Endodermal cell (in vitro differentiated cells): ENCODE data around the gene SMIM35. TPM values are rescaled to one million over a fixed set of nuclear protein-coding genes. Genes with fewer than 3 reads are reported as not detected.

Experiments used
- DNase-seq: peaks from one replicate; pipeline ENCODE4 v3.0.0-alpha.2; 2017
- H3K27ac ChIP-seq: 2 replicates; pipeline ENCODE4 v1.5.1; 2013; ENCODE audit warnings: mild to moderate bottlenecking, low read depth, low read length, moderate library complexity
- H3K27me3 ChIP-seq: 2 replicates; pipeline ENCODE4 v1.6.1; 2013; ENCODE audit warnings: mild to moderate bottlenecking, low read length, moderate library complexity; ENCODE audit not compliant: insufficient read depth, control insufficient read depth, poor library complexity, severe bottlenecking
- H3K36me3 ChIP-seq: 2 replicates; pipeline ENCODE4 v1.7.0; 2013; ENCODE audit warnings: mild to moderate bottlenecking, low read length, moderate library complexity; ENCODE audit not compliant: control insufficient read depth, insufficient read depth
- H3K4me1 ChIP-seq: one replicate; pipeline ENCODE4 v1.7.0; 2013; ENCODE audit warnings: low read length; ENCODE audit not compliant: control insufficient read depth, insufficient read depth
- H3K4me3 ChIP-seq: 2 replicates; pipeline ENCODE4 v1.5.1; 2013; ENCODE audit warnings: mild to moderate bottlenecking, low read length, moderate library complexity
- H3K9ac ChIP-seq: 2 replicates; pipeline ENCODE4 v1.6.1; 2013; ENCODE audit warnings: mild to moderate bottlenecking, low read length, moderate library complexity; ENCODE audit not compliant: poor library complexity, severe bottlenecking; ENCODE audit errors: extremely low read depth
- H3K9me3 ChIP-seq: 2 replicates; pipeline ENCODE4 v1.6.1; 2013; ENCODE audit warnings: mild to moderate bottlenecking, low read length, moderate library complexity; ENCODE audit not compliant: control insufficient read depth
- H3K27ac Mint-ChIP-seq: 2 replicates; pipeline ENCODE4 v1.8.0; 2020; ENCODE audit warnings: mixed read lengths
- H3K27me3 Mint-ChIP-seq: 2 replicates; pipeline ENCODE4 v1.8.0; 2021; ENCODE audit warnings: mild to moderate bottlenecking, mixed read lengths; ENCODE audit not compliant: insufficient read depth
- H3K36me3 Mint-ChIP-seq: 2 replicates; pipeline ENCODE4 v1.8.0; 2020; ENCODE audit warnings: low read depth, mixed read lengths
- H3K4me1 Mint-ChIP-seq: 2 replicates; pipeline ENCODE4 v1.8.0; 2020; ENCODE audit warnings: mixed read lengths
- H3K4me3 Mint-ChIP-seq: 2 replicates; pipeline ENCODE4 v1.8.0; 2020; ENCODE audit warnings: mild to moderate bottlenecking, moderate library complexity, mixed read lengths
- H3K9me3 Mint-ChIP-seq: 2 replicates; pipeline ENCODE4 v1.8.0; 2020; ENCODE audit warnings: mild to moderate bottlenecking, mixed read lengths
- CTCF ChIP-seq: fragments of 200-600 bp; sonication (generic); conservative IDR thresholded peaks from 2 replicates; pipeline ENCODE4 v1.5.0; 2021; ENCODE audit warnings: antibody characterized with exemption, mild to moderate bottlenecking
- WGBS, 2 experiments: methylation state at CpG; one replicate each; pipeline versions ENCODE4 v1.1.5 to v1.1.7; 2013; ENCODE audit warnings: missing lambda C conversion rate in 2 of 2, mixed read lengths in 1 of 2; ENCODE audit not compliant: insufficient coverage in 1 of 2, insufficient read length in 1 of 2; 5-methylcytosine and 5-hydroxymethylcytosine counted together
- total RNA-seq, 2 donors: library from RNA; stranded (reverse); fragmentation: NEBNext Ultra II Directional in 1 of 2; extraction: Animal tissue kit (Norgen Biotek cat#: 25700) in 1 of 2; gene quantifications; 2 replicates in 1 of 2; 3 replicates in 1 of 2; pipeline ENCODE4 v1.2.1, GENCODE V29; 2021

Gene SMIM35
- total RNA-seq, 2 donors from 2014 or later: not detected

- H3K36me3 Mint-ChIP-seq: peaks cover 2% of the 10 kb centered on the region
- H3K4me3 Mint-ChIP-seq: no peak overlapping the region
- Histone ChIP-seq H3K4me3 (no peak overlapping the region), H3K36me3 (no peaks in the 10 kb centered on the region), H3K27me3 (no peaks in the 10 kb centered on the region), H3K27ac (no peak overlapping the region), H3K9ac (no peak overlapping the region), H3K4me1 (no peaks in the 10 kb centered on the region), H3K9me3 (peaks cover 8% of the 10 kb centered on the region)
- H3K9me3 Mint-ChIP-seq: peaks cover 19% of the 10 kb centered on the region
- TF ChIP-seq CTCF: no peak
- peaks cover 7% of the 10 kb centered on the region for H3K4me1 Mint-ChIP-seq
- H3K27me3 Mint-ChIP-seq: peaks cover 27% of the 10 kb centered on the region
- H3K27ac Mint-ChIP-seq: no peak overlapping the region
- WGBS, 2 experiments: 80 to 84% methylated on average over 2 to 4 of the region's 4 CpGs
- DNase-seq: no peak
These were observed 1.8 kb upstream of the SMIM35 start for GRCh38 chr11:118088531-118088930.

GRCh38 chr11:118087931-118088330 lies 1.2 kb upstream of the SMIM35 start:
- H3K9me3 Mint-ChIP-seq: peaks cover 19% of the 10 kb centered on the region
- H3K4me3 Mint-ChIP-seq: no peak overlapping the region
- Histone ChIP-seq H3K36me3 (no peaks in the 10 kb centered on the region), H3K9me3 (peaks cover 8% of the 10 kb centered on the region), H3K27me3 (no peaks in the 10 kb centered on the region), H3K9ac (no peak overlapping the region), H3K4me1 (no peaks in the 10 kb centered on the region), H3K27ac (no peak overlapping the region), H3K4me3 (no peak overlapping the region)
- no peak for DNase-seq
- H3K27ac Mint-ChIP-seq: no peak overlapping the region
- peaks cover 27% of the 10 kb centered on the region for H3K27me3 Mint-ChIP-seq
- peaks cover 2% of the 10 kb centered on the region for H3K36me3 Mint-ChIP-seq
- peaks cover 11% of the 10 kb centered on the region for H3K4me1 Mint-ChIP-seq
- no peak for TF ChIP-seq CTCF
- WGBS, 2 experiments: 90 to 100% methylated on average over 4 to 6 of the region's 6 CpGs

GRCh38 chr11:118084656-118085055 lies 2.1 kb downstream of the SMIM35 start:
- H3K4me1 Mint-ChIP-seq: peaks cover 9% of the 10 kb centered on the region
- TF ChIP-seq CTCF: no peak
- H3K27ac ChIP-seq: no peak overlapping the region
- peaks cover 19% of the 10 kb centered on the region for H3K9me3 Mint-ChIP-seq
- H3K27me3 Mint-ChIP-seq: peaks cover 31% of the 10 kb centered on the region
- no peak overlapping the region for H3K27ac Mint-ChIP-seq
- DNase-seq: no peak
- H3K9me3 ChIP-seq: peaks cover 8% of the 10 kb centered on the region
- no peaks in the 10 kb centered on the region for H3K27me3 ChIP-seq
- H3K4me3 ChIP-seq: no peak overlapping the region
- no peaks in the 10 kb centered on the region for H3K4me1 ChIP-seq
- no peak overlapping the region for H3K4me3 Mint-ChIP-seq
- peaks cover 2% of the 10 kb centered on the region for H3K36me3 Mint-ChIP-seq
- H3K36me3 ChIP-seq: no peaks in the 10 kb centered on the region
- no peak overlapping the region for H3K9ac ChIP-seq
